ENCODE measurements around the gene DEDD. TPM values are rescaled to one million over a fixed set of nuclear protein-coding genes. Genes with fewer than 3 reads are reported as not detected.
A peak's percentile ranks its signal among the peaks of the same experiment; 100 is the strongest.

Gene DEDD
- total RNA-seq, 1 experiment from 2014 or later: 44.7 TPM

- H4K5ac ChIP-seq (ENCODE audit: insufficient read length, low read depth, low read length): no peak overlapping the region
- H2AK5ac ChIP-seq (ENCODE audit: insufficient read length, low read length): no peak overlapping the region
- H3K79me2 ChIP-seq (ENCODE audit: insufficient read depth, low read length): no peaks in the 10 kb centered on the region
- no peaks in the 10 kb centered on the region for H3K9me3 Mint-ChIP-seq
- no peak overlapping the region for H3K18ac ChIP-seq (ENCODE audit: insufficient read length, low read depth, low read length)
- H3K4me2 ChIP-seq (ENCODE audit: insufficient read depth, insufficient read length, low read length): no peak overlapping the region
- no peak for DNase-seq
- no peak overlapping the region for H3T11ph ChIP-seq (ENCODE audit: low read length)
- H4K8ac ChIP-seq (replicated peaks; ENCODE audit: insufficient read length, low read depth, low read length): no peak overlapping the region
- H3K23ac ChIP-seq (ENCODE audit: insufficient read length, low read depth, low read length): no peak overlapping the region
- H3K27ac ChIP-seq (ENCODE audit: insufficient read length, low read depth, low read length): no peak overlapping the region
- TF ChIP-seq, protein P1, sequence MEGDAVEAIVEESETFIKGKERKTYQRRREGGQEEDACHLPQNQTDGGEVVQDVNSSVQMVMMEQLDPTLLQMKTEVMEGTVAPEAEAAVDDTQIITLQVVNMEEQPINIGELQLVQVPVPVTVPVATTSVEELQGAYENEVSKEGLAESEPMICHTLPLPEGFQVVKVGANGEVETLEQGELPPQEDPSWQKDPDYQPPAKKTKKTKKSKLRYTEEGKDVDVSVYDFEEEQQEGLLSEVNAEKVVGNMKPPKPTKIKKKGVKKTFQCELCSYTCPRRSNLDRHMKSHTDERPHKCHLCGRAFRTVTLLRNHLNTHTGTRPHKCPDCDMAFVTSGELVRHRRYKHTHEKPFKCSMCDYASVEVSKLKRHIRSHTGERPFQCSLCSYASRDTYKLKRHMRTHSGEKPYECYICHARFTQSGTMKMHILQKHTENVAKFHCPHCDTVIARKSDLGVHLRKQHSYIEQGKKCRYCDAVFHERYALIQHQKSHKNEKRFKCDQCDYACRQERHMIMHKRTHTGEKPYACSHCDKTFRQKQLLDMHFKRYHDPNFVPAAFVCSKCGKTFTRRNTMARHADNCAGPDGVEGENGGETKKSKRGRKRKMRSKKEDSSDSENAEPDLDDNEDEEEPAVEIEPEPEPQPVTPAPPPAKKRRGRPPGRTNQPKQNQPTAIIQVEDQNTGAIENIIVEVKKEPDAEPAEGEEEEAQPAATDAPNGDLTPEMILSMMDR (conservative IDR thresholded peaks at IDR 0.05): no peak
- H3K36me3 Mint-ChIP-seq (ENCODE audit: insufficient read depth in 1 of 3, low read depth in 3 of 3): peaks cover 21 to 43% (median 37%) of the 10 kb centered on the region in 3 experiments
- no peaks in the 10 kb centered on the region for H3K79me1 ChIP-seq (ENCODE audit: insufficient read depth, low read depth, low read length, poor library complexity, severe bottlenecking)
- H2BK15ac ChIP-seq (ENCODE audit: low read depth, low read length): no peak overlapping the region
- no peak overlapping the region for H3K4ac ChIP-seq (ENCODE audit: low read depth, low read length)
- H3K4me3 Mint-ChIP-seq: peak overlapping the region in 1 of 2 experiments; percentile 89; a peak in 2 of 5 replicates
- no peak overlapping the region for H3K56ac ChIP-seq (ENCODE audit: insufficient read length, low read depth, low read length)
- H2BK120ac ChIP-seq (ENCODE audit: low read depth, low read length, poor library complexity, severe bottlenecking): no peak overlapping the region
- no peak overlapping the region for H4K91ac ChIP-seq (ENCODE audit: insufficient read length, low read depth, low read length)
- H4K20me1 ChIP-seq (ENCODE audit: control insufficient read depth, insufficient read depth, insufficient read length): no peaks in the 10 kb centered on the region
- no peaks in the 10 kb centered on the region; the same call in 1 of the 2 replicates for H3K27me3 Mint-ChIP-seq (ENCODE audit: low read depth)
- no peak overlapping the region for H3K9ac ChIP-seq (ENCODE audit: extremely low read depth, insufficient read length, low read length)
- H3K4me1 ChIP-seq (ENCODE audit: insufficient read depth, low read length): no peaks in the 10 kb centered on the region
- no peak overlapping the region for H2BK12ac ChIP-seq (ENCODE audit: insufficient read length, low read depth, low read length)
- H3K14ac ChIP-seq (ENCODE audit: insufficient read depth, low read length): no peak overlapping the region
- H2AFZ ChIP-seq (ENCODE audit: low read length): no peak overlapping the region
- peaks cover 5% of the 10 kb centered on the region for H3K23me2 ChIP-seq (ENCODE audit: insufficient read length, low read depth, low read length, poor library complexity, severe bottlenecking)
- no CpG with 5 or more reads among the region's 1 CpG for WGBS (ENCODE audit: extremely low coverage, insufficient read length, low lambda C conversion rate)
- H2BK20ac ChIP-seq (ENCODE audit: low read depth, low read length, poor library complexity, severe bottlenecking): no peak overlapping the region
- H3K27me3 ChIP-seq (ENCODE audit: insufficient read depth, low read length): no peaks in the 10 kb centered on the region
- peaks cover 25 to 27% of the 10 kb centered on the region in 2 experiments for H3K4me1 Mint-ChIP-seq
- H2BK5ac ChIP-seq (ENCODE audit: insufficient read length, low read length): no peak overlapping the region
- no peaks in the 10 kb centered on the region for H3K9me3 ChIP-seq (ENCODE audit: control insufficient read depth, low read depth, low read length)
- no peak overlapping the region for H3K27ac Mint-ChIP-seq
These were observed 25.4 kb upstream of the DEDD start for GRCh38 chr1:161157867-161158266.
